Measurements from ENCODE around the gene APOL1.

Gene APOL1

DNA sequence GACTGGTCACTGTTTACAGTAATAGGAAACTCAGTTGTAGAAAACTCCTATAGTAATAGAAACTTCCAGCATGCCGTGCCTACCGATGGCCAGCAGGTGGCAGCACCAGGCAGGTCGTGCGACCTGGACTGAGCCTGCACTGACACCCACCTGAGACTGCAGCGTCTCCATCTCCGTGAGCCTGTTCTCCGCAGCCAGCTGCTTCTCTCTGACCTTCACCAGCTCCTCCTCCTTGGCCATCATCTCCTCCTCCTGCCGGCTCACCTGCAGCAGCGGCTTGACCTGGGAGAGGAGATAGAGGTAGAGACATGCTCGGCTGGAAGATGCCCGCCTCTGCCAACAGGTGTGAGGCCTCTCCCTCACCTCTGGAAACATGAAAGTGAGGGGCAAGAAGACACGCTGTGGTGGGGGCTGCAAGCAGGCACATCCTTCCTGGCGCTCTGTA, 48.5 kb downstream of the APOL1 start:
- peak; percentile 79 for TF ChIP-seq CTCF (IDR thresholded peaks at IDR 0.05; ENCODE audit: low read depth, low read length)
- H3K4me3 ChIP-seq (replicated peaks in 1 of 2; ENCODE audit: low read depth in 2 of 2, low read length in 2 of 2), result no peak overlapping the region
- DNase-seq (ENCODE audit: low read depth in 2 of 2), result peak; percentile 67 to 69

DNA sequence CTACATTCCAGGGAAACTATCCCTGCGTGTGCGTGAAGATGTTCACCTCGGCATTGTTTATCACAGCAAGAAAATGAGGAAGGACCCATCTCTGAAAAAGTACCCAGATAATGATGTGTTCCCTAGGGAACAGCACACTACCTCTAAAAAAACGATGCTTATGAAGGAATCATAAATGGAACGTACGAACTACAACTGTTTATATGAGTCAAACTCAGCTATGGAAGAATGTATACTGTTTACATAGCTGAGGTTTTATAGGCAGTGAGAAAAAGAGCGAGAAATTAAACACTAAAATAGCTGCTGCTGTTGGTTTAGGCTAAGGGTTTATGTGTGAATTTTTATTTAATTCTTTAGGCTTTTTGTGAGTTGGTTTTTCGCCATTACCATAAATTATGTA, 48.9 kb downstream of the APOL1 start:
- TF ChIP-seq CTCF (IDR thresholded peaks at IDR 0.05; ENCODE audit: low read depth, low read length), result no peak
- no peak overlapping the region for H3K4me3 ChIP-seq (replicated peaks in 1 of 2; ENCODE audit: low read depth in 2 of 2, low read length in 2 of 2)
- DNase-seq (ENCODE audit: low read depth in 2 of 2), result peak in 1 of 2 donors; percentile 40

GRCh38 chr22:36302439-36303114, 49.6 kb downstream of the APOL1 start:
- DNase-seq (ENCODE audit: low read depth in 2 of 2), result no peak
- no peak for TF ChIP-seq CTCF (IDR thresholded peaks at IDR 0.05; ENCODE audit: low read depth, low read length)
- H3K4me3 ChIP-seq (replicated peaks in 1 of 2; ENCODE audit: low read depth in 2 of 2, low read length in 2 of 2), result no peak overlapping the region

- H3K4me3 ChIP-seq (replicated peaks in 1 of 2; ENCODE audit: low read depth in 2 of 2, low read length in 2 of 2), result no peak overlapping the region
- no peak for TF ChIP-seq CTCF (IDR thresholded peaks at IDR 0.05; ENCODE audit: low read depth, low read length)
- no peak for DNase-seq (ENCODE audit: low read depth in 2 of 2)
Observed at GRCh38 chr22:36303115-36303467, 50.2 kb downstream of the APOL1 start.

- TF ChIP-seq CTCF (IDR thresholded peaks at IDR 0.05; ENCODE audit: low read depth, low read length), result no peak
- DNase-seq (ENCODE audit: low read depth in 2 of 2), result no peak
- no peak overlapping the region for H3K4me3 ChIP-seq (replicated peaks in 1 of 2; ENCODE audit: low read depth in 2 of 2, low read length in 2 of 2)
Observed at GRCh38 chr22:36303874-36304273, 50.9 kb downstream of the APOL1 start.

GRCh38 chr22:36304429-36304828, 51.5 kb downstream of the APOL1 start:
- DNase-seq (ENCODE audit: low read depth in 2 of 2), result no peak
- TF ChIP-seq CTCF (IDR thresholded peaks at IDR 0.05; ENCODE audit: low read depth, low read length), result no peak
- H3K4me3 ChIP-seq (replicated peaks in 1 of 2; ENCODE audit: low read depth in 2 of 2, low read length in 2 of 2), result no peak overlapping the region

DNA sequence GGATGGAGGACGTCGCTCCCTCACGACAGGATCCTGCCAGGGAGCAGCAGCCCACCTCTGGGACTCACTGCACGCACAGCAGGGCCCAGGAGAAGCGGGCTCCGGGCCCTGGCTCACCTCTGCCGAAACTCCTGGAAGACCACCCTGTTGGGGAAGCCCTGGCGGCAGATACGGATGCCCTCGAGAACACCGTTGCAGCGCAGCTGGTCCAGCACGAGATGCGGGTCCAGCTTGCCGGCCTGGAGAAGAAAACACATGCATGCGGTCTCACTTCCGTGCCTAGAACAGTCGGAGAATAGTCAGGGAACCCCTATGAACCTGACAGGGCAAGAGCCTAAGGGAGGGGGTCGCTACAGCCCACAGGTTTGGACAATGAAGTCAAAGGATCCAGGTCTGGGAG, 52.9 kb downstream of the APOL1 start:
- H3K4me3 ChIP-seq (replicated peaks in 1 of 2; ENCODE audit: low read depth in 2 of 2, low read length in 2 of 2), result no peak overlapping the region
- TF ChIP-seq CTCF (IDR thresholded peaks at IDR 0.05; ENCODE audit: low read depth, low read length), result no peak
- DNase-seq (ENCODE audit: low read depth in 2 of 2), result no peak
